GM20000 (cell line): ENCODE results near the gene LEPR.
A peak's percentile ranks its signal among the peaks of the same experiment; 100 is the strongest.

Source experiments
- DNase-seq: peaks from one replicate; pipeline ENCODE4 v3.0.0; 2012; ENCODE audit warnings: low spot score
- TF ChIP-seq, protein P1 (sequence below): IDR thresholded peaks from 2 replicates; pipeline ENCODE4 v1.5.1; 2012; ENCODE audit warnings: mild to moderate bottlenecking, control low read depth; ENCODE audit errors: extremely low read depth, missing control alignments

The LEPR gene

DNA sequence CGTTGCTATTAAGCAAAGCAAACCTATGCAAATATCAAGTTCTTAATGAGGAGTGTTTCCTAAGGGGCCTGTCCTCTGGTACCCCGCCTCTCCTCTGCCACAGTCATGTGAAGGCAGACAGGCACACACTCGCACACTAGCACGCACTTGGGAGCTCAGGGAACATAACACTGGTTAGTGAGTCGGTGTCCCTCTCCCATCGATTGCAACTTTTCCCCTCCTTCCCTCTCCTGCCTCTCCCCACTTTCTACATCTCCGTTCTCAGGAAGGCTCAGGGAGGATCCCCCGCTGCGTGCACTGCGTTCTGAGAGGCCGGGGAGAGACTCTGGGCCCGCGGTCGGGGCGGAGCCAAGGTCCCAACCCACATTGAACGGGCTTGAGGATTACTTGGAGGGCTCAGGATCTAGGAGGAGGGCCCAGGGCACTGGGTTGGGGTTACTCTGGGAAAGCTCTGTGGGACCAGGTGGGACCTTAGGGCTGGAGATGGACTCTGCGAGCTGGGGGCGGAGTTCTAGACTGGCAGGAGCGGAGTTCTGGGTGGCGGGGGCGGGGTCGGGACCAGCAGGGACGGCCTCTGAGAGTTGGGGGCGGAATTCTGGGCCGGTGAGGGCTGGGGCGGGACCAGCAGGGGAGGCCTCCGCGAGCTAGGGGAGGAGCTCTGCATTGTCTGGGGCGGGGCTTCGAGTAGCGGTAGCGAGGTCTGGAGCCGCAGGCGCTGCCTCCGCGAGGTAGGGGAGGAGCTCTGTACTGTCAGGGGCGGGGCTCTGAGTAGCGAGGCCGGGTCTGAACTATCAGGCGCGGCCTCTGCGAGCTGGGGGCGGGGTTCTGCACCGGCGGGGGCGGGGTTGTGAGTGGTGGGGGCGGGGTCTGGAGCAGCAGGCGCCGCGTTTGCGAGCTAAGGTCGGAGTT is 533 bp upstream of the LEPR start:
- TF ChIP-seq, protein P1, sequence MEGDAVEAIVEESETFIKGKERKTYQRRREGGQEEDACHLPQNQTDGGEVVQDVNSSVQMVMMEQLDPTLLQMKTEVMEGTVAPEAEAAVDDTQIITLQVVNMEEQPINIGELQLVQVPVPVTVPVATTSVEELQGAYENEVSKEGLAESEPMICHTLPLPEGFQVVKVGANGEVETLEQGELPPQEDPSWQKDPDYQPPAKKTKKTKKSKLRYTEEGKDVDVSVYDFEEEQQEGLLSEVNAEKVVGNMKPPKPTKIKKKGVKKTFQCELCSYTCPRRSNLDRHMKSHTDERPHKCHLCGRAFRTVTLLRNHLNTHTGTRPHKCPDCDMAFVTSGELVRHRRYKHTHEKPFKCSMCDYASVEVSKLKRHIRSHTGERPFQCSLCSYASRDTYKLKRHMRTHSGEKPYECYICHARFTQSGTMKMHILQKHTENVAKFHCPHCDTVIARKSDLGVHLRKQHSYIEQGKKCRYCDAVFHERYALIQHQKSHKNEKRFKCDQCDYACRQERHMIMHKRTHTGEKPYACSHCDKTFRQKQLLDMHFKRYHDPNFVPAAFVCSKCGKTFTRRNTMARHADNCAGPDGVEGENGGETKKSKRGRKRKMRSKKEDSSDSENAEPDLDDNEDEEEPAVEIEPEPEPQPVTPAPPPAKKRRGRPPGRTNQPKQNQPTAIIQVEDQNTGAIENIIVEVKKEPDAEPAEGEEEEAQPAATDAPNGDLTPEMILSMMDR = no peak
- peak; percentile 97 for DNase-seq

DNA sequence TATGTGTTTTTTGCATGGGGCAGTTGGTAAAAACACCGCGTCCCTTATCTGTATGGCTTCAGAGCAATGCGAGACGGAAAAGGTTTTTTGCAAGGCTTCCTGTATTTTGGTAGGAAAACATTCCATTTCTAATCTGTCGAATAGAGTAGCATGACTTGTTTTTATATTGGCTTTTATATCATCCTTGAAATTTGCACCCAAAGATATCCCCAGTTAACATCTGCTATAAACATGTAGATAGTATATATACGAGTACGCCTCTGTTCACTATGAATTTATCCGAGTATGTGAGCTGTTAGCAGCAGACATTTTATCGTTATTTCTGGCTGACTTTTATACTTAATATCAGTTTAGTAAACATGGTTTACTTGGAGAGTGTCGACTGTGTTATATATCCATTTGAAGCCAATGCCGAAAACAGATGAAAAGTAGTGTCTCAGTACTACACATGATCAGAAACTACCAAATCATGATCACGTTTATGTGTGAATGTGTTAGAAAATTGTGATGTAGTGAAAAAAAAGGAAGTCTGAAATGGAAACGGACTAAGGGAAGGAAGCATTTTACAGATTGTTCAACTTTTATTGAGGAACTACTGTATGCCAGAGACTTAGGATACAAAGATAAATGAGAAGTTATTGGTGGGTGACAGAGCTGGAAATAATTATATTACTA is 1.0 kb downstream of the LEPR start:
- peak; percentile 8 for DNase-seq

GRCh38 chr1:65422241-65423203 is 2.1 kb downstream of the LEPR start:
- no peak for DNase-seq
- TF ChIP-seq, protein P1 = no peak

More for the DNA sequence above, 1.0 kb downstream of the LEPR start:
- TF ChIP-seq, protein P1 = no peak

GRCh38 chr1:65423884-65424572 is 3.6 kb downstream of the LEPR start:
- TF ChIP-seq, protein P1 = no peak
- DNase-seq = no peak

DNA sequence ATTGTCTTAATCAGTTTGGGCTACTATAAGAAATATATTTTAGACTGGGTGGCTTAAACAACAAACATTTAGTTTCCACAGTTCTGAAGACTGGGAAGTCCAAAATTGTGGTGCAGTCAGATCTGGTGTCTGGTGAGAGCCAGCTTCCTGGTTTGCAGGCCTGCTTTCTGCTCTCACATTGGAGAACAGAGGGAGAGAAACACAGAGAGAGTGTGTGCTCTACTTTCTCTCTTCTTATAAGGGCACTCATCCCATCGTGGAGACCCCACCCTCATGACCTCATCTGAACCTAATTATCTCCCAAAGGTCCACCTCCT is 4.1 kb downstream of the LEPR start:
- TF ChIP-seq, protein P1 = no peak
- DNase-seq = no peak

GRCh38 chr1:65425006-65425405 is 4.5 kb downstream of the LEPR start:
- TF ChIP-seq, protein P1 = no peak
- no peak for DNase-seq
